ENCODE results near the gene MAST4.

MAST4 gene

GRCh38 chr5:67214707-67215447 lies 618.7 kb downstream of the MAST4 start:
- no peak for DNase-seq (ENCODE audit: low read depth)

DNA sequence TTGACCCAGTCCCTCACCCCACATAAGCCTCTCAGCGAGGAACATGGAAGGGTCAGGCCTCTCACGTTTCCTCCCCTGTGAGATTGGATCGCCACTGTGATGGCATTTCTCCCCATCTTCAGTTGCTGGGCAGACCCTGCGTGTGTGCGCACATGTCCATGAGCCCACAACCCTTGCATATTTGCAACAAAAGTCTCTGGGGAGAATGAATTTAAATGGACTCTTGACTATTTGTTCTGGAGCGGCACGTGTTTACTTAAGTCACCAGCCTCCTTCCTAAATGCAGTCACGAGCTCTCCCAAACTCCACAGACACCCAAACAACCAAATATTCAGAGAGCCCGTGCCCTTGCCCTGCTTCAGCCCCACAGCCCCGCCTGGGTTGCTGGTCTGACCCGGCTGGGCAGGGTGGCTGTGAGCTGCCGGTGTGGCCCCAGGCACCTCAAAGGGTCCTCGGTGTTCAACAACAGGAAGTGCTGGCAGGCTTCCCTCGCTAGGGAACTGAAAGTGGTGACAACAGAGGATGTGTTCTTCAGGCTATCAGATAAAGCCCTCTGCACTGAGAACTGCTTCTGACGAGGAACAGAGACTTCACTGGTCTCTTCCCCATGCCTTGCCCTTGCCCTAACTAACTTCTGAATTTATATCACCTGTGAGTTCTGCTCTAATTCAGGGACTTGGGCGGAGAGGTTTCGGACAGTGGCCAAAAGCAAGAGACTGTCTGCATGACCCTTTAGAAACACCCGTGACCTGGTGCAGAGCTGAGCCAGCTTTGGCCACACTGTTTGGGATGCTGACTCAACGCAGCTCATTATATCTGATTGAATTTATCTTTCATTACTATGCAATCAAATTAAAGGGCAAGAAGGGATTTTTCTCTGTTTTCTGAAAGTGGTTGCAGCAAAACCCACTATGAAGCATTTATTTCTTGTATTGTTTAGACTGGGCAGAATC lies 619.6 kb downstream of the MAST4 start:
- DNase-seq (ENCODE audit: low read depth), result no peak

DNA sequence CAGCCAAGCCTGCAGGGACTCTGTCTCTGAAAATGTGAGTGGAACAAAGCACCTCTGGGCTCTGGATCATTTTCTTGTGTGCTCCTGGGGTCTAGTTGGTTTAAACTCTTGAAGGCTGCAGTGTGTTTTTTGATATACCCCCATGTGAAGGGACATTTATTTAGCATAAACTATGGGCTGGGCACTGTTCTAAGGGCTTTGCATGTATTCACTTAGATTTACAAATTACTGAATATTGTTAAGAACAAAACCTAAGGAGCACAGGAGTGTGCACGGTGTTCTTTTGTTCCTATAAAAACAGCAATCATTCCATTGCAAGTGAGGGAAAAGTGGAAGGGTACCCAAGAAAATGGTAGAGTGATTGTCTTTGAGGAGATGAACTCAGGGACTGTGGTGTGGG lies 620.4 kb downstream of the MAST4 start:
- DNase-seq (ENCODE audit: low read depth), result no peak

Measured in fibroblast of the conjunctiva (primary cell).